Stimulated activated CD4-positive, alpha-beta T cell treated with anti-CD3 and anti-CD28 coated beads, Interleukin-2, amount 100 ng/mL, for 24 hours (primary cell): ENCODE data around the gene BNIP5.

Source experiments
- DNase-seq, 2 donors: peaks; one replicate each; pipeline ENCODE4 v3.0.0-alpha.2; 2020

BNIP5 gene

GRCh38 chr6:36290668-36291620, 45.7 kb downstream of the BNIP5 start:
- no peak for DNase-seq

- no peak for DNase-seq
Measured at GRCh38 chr6:36289281-36289878, 47.3 kb downstream of the BNIP5 start.

GRCh38 chr6:36286858-36287257, 49.8 kb downstream of the BNIP5 start:
- no peak for DNase-seq

- no peak for DNase-seq
Measured at GRCh38 chr6:36285797-36286196, 50.9 kb downstream of the BNIP5 start.

GRCh38 chr6:36285187-36285671, 51.5 kb downstream of the BNIP5 start:
- no peak for DNase-seq

GRCh38 chr6:36284359-36284758, 52.3 kb downstream of the BNIP5 start:
- no peak for DNase-seq

GRCh38 chr6:36283608-36284007, 53.1 kb downstream of the BNIP5 start:
- DNase-seq: no peak

GRCh38 chr6:36280983-36281382, 55.7 kb downstream of the BNIP5 start:
- DNase-seq: no peak

GRCh38 chr6:36280467-36280866, 56.2 kb downstream of the BNIP5 start:
- DNase-seq: no peak

GRCh38 chr6:36277946-36278470, 58.7 kb downstream of the BNIP5 start:
- DNase-seq: no peak

GRCh38 chr6:36276581-36277536, 59.8 kb downstream of the BNIP5 start:
- DNase-seq: no peak

- no peak for DNase-seq
Measured at GRCh38 chr6:36273802-36274514, 62.7 kb downstream of the BNIP5 start.

GRCh38 chr6:36273067-36273466, 63.6 kb downstream of the BNIP5 start:
- DNase-seq: no peak

GRCh38 chr6:36272234-36272633, 64.5 kb downstream of the BNIP5 start:
- DNase-seq: no peak

- no peak for DNase-seq
Measured at GRCh38 chr6:36269834-36270705, 66.6 kb downstream of the BNIP5 start, which contains the start of gene PNPLA1. TSS of gene PNPLA1 (plus strand) at chr6:36270060. CDS start at chr6:36270460, 400 bp downstream.

- no peak for DNase-seq
Measured at GRCh38 chr6:36268478-36269275, 68.0 kb downstream of the BNIP5 start.

- no peak for DNase-seq
Measured at GRCh38 chr6:36267731-36268477, 68.8 kb downstream of the BNIP5 start.

GRCh38 chr6:36266913-36267644, 69.6 kb downstream of the BNIP5 start:
- DNase-seq: no peak
